Measurements from ENCODE around the gene SLC44A4. TPM values are rescaled to one million over a fixed set of nuclear protein-coding genes. Genes with fewer than 3 reads are reported as not detected.
"Not testable (repeated sequence)": the region's sequence is repeated elsewhere in the genome, so short reads cannot be mapped to it uniquely, and the experiment has no call there.

SLC44A4 gene
- total and polyA plus RNA-seq, 2 donors = 3.3 to 4.2 TPM

- Histone ChIP-seq H3K4me3 (ENCODE audit: low read depth, low read length) (no peak overlapping the region), H3K27ac (ENCODE audit: low read depth) (no peak overlapping the region)
- WGBS = 85% methylated on average over 15 of the region's 15 CpGs
These were observed 47.2 kb downstream of the SLC44A4 start for GRCh38 chr6:31831350-31832215.

DNA sequence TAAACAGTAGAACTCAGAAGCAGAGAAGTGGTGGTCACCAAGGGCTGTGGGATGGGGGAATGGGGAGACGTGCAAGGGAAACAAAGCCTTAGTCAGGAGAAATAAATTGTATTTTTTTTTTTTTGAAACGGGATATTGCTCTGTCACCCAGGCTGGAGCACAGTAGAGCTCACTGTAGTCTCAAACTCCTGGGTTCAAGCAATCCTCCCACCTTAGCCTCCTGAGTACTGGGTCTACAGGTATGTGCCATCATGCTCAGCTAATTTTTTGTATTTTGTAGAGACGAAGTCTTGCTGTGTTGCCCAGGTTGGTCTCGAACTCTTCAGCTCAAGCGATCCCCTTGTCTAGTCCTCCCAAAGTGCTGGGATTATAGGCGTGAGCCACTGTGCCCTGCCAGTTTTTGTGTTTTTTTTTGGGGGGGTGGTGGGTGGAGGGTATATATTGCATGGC is 47.9 kb downstream of the SLC44A4 start:
- WGBS = 52% methylated on average over 6 of the region's 6 CpGs
- Histone ChIP-seq H3K4me3 (ENCODE audit: low read depth, low read length) (peak overlapping the region; percentile 58), H3K27ac (ENCODE audit: low read depth) (no peak overlapping the region), H3K36me3 (ENCODE audit: insufficient read depth) (no peaks in the 10 kb centered on the region), H3K4me1 (ENCODE audit: insufficient read depth) (no peaks in the 10 kb centered on the region)
- DNase-seq (ENCODE audit: extremely low spot score) = no peak

More at GRCh38 chr6:31831350-31832215, 47.2 kb downstream of the SLC44A4 start:
- DNase-seq (ENCODE audit: extremely low spot score) = no peak
- Histone ChIP-seq H3K4me1 (ENCODE audit: insufficient read depth) (peaks cover 1% of the 10 kb centered on the region), H3K36me3 (ENCODE audit: insufficient read depth) (no peaks in the 10 kb centered on the region)

GRCh38 chr6:31829633-31830283 is 49.0 kb downstream of the SLC44A4 start:
- H3K36me3 ChIP-seq (ENCODE audit: insufficient read depth) = no peaks in the 10 kb centered on the region
- DNase-seq (ENCODE audit: extremely low spot score) = no peak
- no peak overlapping the region for H3K27ac ChIP-seq (ENCODE audit: low read depth)
- H3K4me1 ChIP-seq (ENCODE audit: insufficient read depth) = no peaks in the 10 kb centered on the region
- WGBS = 1% methylated on average over 15 of the region's 15 CpGs
- H3K4me3 ChIP-seq (ENCODE audit: low read depth, low read length) = peak overlapping the region; percentile 58

GRCh38 chr6:31827286-31828079 is 51.3 kb downstream of the SLC44A4 start, which contains the start of gene HSPA1B:
TSS of gene HSPA1B (plus strand) at chr6:31827738. CDS start at chr6:31827951, 213 bp downstream.
- WGBS = under 1% methylated on average over 52 of the region's 56 CpGs
- no peaks in the 10 kb centered on the region for H3K4me1 ChIP-seq (ENCODE audit: insufficient read depth)

GRCh38 chr6:31826793-31827285 is 52.0 kb downstream of the SLC44A4 start:
- H3K4me3 ChIP-seq (ENCODE audit: low read depth, low read length) = peak overlapping the region; percentile 24
- peak overlapping the region; percentile 96 for H3K27ac ChIP-seq (ENCODE audit: low read depth)
- H3K4me1 ChIP-seq (ENCODE audit: insufficient read depth) = no peaks in the 10 kb centered on the region
- WGBS = under 1% methylated on average over 13 of the region's 13 CpGs
- no peak for DNase-seq (ENCODE audit: extremely low spot score)
- H3K36me3 ChIP-seq (ENCODE audit: insufficient read depth) = no peaks in the 10 kb centered on the region

More at GRCh38 chr6:31827286-31828079, 51.3 kb downstream of the SLC44A4 start, which contains the start of gene HSPA1B:
- Histone ChIP-seq H3K27ac (ENCODE audit: low read depth) (peak within 1 kb of the TSS; percentile 96), H3K4me3 (ENCODE audit: low read depth, low read length) (peak within 1 kb of the TSS; percentile 62), H3K36me3 (ENCODE audit: insufficient read depth) (no peaks in the 10 kb centered on the region)
- peak; percentile 99 for DNase-seq (ENCODE audit: extremely low spot score)

DNA sequence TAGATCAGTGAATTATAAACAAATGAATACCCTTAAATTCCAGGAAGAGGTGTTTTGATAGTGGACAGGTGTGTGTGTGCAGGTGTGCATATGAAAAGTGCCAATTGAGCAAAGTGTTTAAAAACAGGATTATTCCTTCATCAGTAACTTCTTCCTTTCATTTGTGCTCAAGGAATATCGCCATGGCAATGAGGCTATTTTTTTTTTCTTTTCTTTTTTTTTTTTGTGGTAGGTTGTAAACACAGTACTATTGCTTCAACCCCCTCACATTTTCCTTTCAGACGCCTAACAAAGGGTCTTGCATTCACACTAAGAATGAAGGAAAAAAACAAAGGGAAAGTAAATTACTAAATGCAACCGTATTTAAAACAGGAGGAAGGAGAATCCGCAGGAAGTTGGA is 53.2 kb downstream of the SLC44A4 start:
- H3K36me3 ChIP-seq (ENCODE audit: insufficient read depth) = no peaks in the 10 kb centered on the region
- no peak for DNase-seq (ENCODE audit: extremely low spot score)
- H3K4me1 ChIP-seq (ENCODE audit: insufficient read depth) = no peaks in the 10 kb centered on the region
- WGBS = 69% methylated on average over 4 of the region's 4 CpGs
- no peak overlapping the region for H3K4me3 ChIP-seq (ENCODE audit: low read depth, low read length)
- H3K27ac ChIP-seq (ENCODE audit: low read depth) = no peak overlapping the region

- H3K4me3 ChIP-seq (ENCODE audit: low read depth, low read length); DNase-seq (ENCODE audit: extremely low spot score); H3K4me1 ChIP-seq (ENCODE audit: insufficient read depth); H3K36me3 ChIP-seq (ENCODE audit: insufficient read depth): not testable (repeated sequence)
- whole genome bisulfite sequencing = 82% methylated on average over 9 of the region's 9 CpGs
- H3K27ac ChIP-seq (ENCODE audit: low read depth) = peak overlapping the region; percentile 54
These were observed 55.1 kb downstream of the SLC44A4 start for GRCh38 chr6:31823592-31824196.

DNA sequence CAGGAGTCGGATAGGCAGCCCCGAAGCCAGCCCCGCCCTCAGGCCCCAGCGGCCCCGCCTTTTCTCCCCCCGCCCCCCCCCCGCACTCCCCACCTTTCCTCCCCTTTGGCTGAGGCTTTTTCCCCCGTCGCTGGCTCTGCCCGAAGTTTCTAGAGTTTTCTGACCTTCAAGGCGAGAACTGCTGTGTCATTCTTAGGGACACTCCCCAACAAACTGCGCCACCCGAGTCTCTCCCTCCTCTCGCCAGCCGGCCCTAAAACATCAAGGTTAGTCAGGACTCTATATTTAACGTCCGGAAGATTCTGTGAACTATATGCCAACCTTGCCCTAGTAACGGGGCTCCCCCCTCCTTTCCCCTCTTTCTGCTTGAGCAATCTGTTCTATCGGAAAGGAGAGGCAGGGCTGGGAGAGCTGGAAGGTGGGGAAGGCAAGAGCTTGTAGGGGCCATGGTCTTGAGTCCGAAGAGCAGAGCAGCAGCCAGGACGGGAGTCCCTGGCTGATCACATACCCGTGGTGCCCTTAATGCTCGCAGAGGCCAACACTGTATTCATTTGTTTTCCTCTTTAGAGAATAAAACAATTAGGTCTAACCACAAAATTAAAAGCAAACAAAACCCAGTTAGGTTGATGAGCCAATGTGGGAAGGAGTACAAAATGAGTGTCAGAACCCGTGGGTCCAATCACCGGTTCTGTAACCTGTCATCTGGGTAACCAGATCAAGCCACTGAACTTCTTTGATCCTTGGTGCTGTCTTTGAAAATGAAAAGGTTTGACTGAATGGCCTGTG is 56.6 kb downstream of the SLC44A4 start:
- peak overlapping the region; percentile 52 for H3K4me3 ChIP-seq (ENCODE audit: low read depth, low read length)
- H3K36me3 ChIP-seq (ENCODE audit: insufficient read depth) = no peaks in the 10 kb centered on the region
- H3K27ac ChIP-seq (ENCODE audit: low read depth) = peak overlapping the region; percentile 93
- WGBS = 2% methylated on average over 24 of the region's 25 CpGs
- H3K4me1 ChIP-seq (ENCODE audit: insufficient read depth) = no peaks in the 10 kb centered on the region
- DNase-seq (ENCODE audit: extremely low spot score) = peak; percentile 77

DNA sequence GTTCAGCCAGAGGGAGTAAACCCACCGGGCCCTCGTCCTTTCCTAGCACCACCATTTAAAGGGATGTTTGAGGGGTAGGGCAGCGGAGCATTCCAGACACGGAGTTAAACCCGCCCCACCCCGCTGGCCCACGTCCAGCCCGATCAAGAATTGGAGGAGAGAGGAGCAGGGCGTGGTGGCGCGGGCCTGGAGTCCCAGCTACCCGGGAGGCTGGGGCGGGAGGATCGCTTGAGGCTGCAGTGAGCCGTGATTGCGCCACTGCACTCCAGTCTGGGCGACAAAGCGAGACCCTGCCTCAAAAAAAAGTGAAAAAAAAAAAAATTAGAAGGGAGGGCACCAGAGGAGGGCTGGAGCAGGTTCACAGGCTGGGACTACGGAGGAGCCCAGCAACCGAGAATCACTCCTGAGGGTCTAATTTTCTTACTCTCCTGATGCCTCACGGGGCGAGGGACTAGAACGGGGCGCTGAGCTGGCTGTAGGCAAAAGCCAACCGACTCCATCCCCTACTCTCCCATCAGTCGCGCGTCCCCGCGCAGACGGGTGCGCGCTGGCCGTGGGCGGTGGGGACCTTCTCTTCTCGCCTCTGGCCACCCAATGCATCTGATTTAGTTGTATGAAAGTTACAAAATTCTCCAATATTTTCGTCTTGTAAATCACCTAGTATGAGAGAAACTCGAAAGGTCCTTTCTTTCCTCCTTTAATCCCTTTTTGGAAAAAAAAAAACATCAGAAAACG is 57.3 kb downstream of the SLC44A4 start:
- peak overlapping the region; percentile 52 for H3K4me3 ChIP-seq (ENCODE audit: low read depth, low read length)
- H3K36me3 ChIP-seq (ENCODE audit: insufficient read depth) = no peaks in the 10 kb centered on the region
- DNase-seq (ENCODE audit: extremely low spot score) = no peak
- H3K27ac ChIP-seq (ENCODE audit: low read depth) = peak overlapping the region; percentile 93
- no peaks in the 10 kb centered on the region for H3K4me1 ChIP-seq (ENCODE audit: insufficient read depth)
- WGBS = 4% methylated on average over 39 of the region's 39 CpGs

DNA sequence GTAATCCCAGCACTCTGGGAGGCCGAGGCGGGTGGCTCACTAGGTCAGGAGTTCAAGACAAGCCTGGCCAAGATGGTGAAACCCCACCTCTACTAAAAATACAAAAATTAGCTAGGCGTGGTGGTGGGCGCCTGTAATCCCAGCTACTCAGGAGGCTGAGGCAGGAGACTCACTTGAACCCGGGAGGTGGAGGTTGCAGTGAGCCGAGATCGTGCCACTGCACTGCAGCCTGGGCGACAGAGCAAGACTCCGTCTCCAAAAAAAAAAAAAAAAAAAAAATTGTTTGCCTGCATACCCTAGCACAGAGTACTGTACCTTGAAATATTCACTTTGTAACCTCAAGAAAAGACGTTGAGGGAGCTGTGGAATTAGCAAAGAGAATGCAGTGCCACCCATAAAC is 58.4 kb downstream of the SLC44A4 start:
- not testable (repeated sequence) for H3K4me3 ChIP-seq (ENCODE audit: low read depth, low read length); H3K27ac ChIP-seq (ENCODE audit: low read depth); H3K36me3 ChIP-seq (ENCODE audit: insufficient read depth); H3K4me1 ChIP-seq (ENCODE audit: insufficient read depth); DNase-seq (ENCODE audit: extremely low spot score)
- WGBS = 92% methylated on average over 10 of the region's 10 CpGs

DNA sequence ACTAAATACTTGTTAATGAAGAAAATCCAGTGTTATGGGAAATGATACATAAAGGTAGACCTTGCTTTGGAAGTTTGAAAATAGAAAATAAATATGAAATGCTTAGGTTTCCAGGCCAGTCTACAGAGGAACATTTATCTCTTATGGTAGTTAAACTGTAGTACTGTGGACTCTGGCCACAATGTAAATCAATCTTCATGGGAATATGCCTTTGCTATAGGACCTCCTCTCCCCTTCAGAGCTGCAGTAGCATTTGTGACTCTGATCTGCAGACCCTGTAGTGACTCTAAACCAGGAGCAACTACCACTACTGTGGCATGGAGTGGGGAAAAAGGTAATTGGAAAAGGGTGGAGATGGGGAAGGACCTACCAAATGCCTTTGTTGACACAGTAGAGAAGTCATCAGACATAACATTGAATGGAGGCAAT is 58.9 kb downstream of the SLC44A4 start:
- no peak overlapping the region for H3K27ac ChIP-seq (ENCODE audit: low read depth)
- H3K4me1 ChIP-seq (ENCODE audit: insufficient read depth) = no peaks in the 10 kb centered on the region
- H3K36me3 ChIP-seq (ENCODE audit: insufficient read depth) = no peaks in the 10 kb centered on the region
- no peak overlapping the region for H3K4me3 ChIP-seq (ENCODE audit: low read depth, low read length)
- DNase-seq (ENCODE audit: extremely low spot score) = no peak

All from urinary bladder (tissue), 4 donors.